H1 (cell line): ENCODE results near the gene FOXF2. TPM values are rescaled to one million over a fixed set of nuclear protein-coding genes. Genes with fewer than 3 reads are reported as not detected.

Source experiments
- CTCF ChIA-PET: fragments of 300-600 bp; sonication (Branson Sonifier 250); formaldehyde crosslinking; loops from one replicate; lab custom pipeline; 2021; ENCODE audit not compliant: partially characterized antibody; lab: Charles Lee
- POLR2A ChIA-PET: fragments of 300-600 bp; sonication (Branson Sonifier 250); formaldehyde crosslinking; loops from one replicate; lab custom pipeline; 2021; ENCODE audit warnings: inconsistent platforms; ENCODE audit not compliant: partially characterized antibody; lab: Charles Lee
- DNase-seq, 2 experiments: peaks; one replicate each; pipeline versions ENCODE4 v3.0.0 to v3.0.0-alpha.2; 2010 to 2022; ENCODE audit warnings: low spot score in 2 of 2, low read depth in 1 of 2, mixed read lengths in 1 of 2
- FAIRE-seq: peaks from 2 replicates; lab custom pipeline; 2011; peaks lifted over from hg19 to GRCh38; lab: Jason Lieb, UNC
- H2AFZ ChIP-seq: 2 replicates; pipeline ENCODE4 v1.8.1; 2012; ENCODE audit warnings: low read length, inconsistent platforms
- H2AK5ac ChIP-seq: 2 replicates; pipeline ENCODE4 v1.6.1; 2013; ENCODE audit warnings: low read depth, low read length
- H2BK120ac ChIP-seq: replicated peaks from 2 replicates; pipeline ENCODE3; 2013; ENCODE audit warnings: low read depth, low read length, inconsistent platforms
- H2BK12ac ChIP-seq: 2 replicates; pipeline ENCODE4 v1.6.1; 2013; ENCODE audit warnings: low read depth, low read length
- H2BK15ac ChIP-seq: 2 replicates; pipeline ENCODE4 v1.6.1; 2013; ENCODE audit warnings: low read length
- H2BK20ac ChIP-seq: 2 replicates; pipeline ENCODE4 v1.6.1; 2013; ENCODE audit warnings: low read length
- H2BK5ac ChIP-seq: 2 replicates; pipeline ENCODE4 v1.6.1; 2013; ENCODE audit warnings: low read depth, low read length
- H3K14ac ChIP-seq: 2 replicates; pipeline ENCODE4 v1.6.1; 2013; ENCODE audit warnings: inconsistent platforms; ENCODE audit not compliant: insufficient read length
- H3K18ac ChIP-seq: 2 replicates; pipeline ENCODE4 v1.6.1; 2013; ENCODE audit warnings: low read length; ENCODE audit errors: extremely low read depth
- H3K23ac ChIP-seq: 2 replicates; pipeline ENCODE4 v1.6.1; 2013; ENCODE audit warnings: inconsistent platforms; ENCODE audit not compliant: insufficient read length
- H3K23me2 ChIP-seq: 2 replicates; pipeline ENCODE4 v1.6.1; 2013; ENCODE audit warnings: low read depth, low read length
- H3K27ac ChIP-seq: 2 replicates; pipeline ENCODE4 v1.6.1; 2011; ENCODE audit warnings: low read depth, low read length, inconsistent platforms
- H3K27me3 ChIP-seq, 4 experiments: replicated peaks in 1 of 4; 1 replicate in 1 of 4; 2 replicates in 3 of 4; pipeline versions ENCODE4 v1.6.1 to v1.8.1; 2011 to 2013; ENCODE audit warnings: low read length in 3 of 4, mild to moderate bottlenecking in 3 of 4, inconsistent platforms in 2 of 4, mixed read lengths in 2 of 4, moderate library complexity in 1 of 4; ENCODE audit not compliant: control insufficient read depth in 3 of 4, insufficient read depth in 3 of 4; ENCODE audit errors: extremely low read depth in 1 of 4
- H3K36me3 ChIP-seq, 4 experiments: 2 replicates each; pipeline versions ENCODE4 v1.6.1 to v1.8.1; 2011 to 2013; ENCODE audit warnings: mild to moderate bottlenecking in 4 of 4, low read length in 3 of 4, moderate library complexity in 2 of 4, control low read depth in 1 of 4, inconsistent platforms in 1 of 4; ENCODE audit not compliant: insufficient read depth in 4 of 4, control insufficient read depth in 2 of 4
- H3K4ac ChIP-seq: replicated peaks from 2 replicates; pipeline ENCODE3; 2013; ENCODE audit warnings: low read length, low read depth, mixed read lengths, inconsistent platforms; ENCODE audit not compliant: insufficient read length
- H3K4me1 ChIP-seq, 4 experiments: replicated peaks in 1 of 4; 1 replicate in 1 of 4; 2 replicates in 3 of 4; pipeline versions ENCODE4 v1.6.1 to v1.8.1; 2011 to 2013; ENCODE audit warnings: low read length in 3 of 4, inconsistent platforms in 2 of 4, mixed read lengths in 1 of 4; ENCODE audit not compliant: insufficient read depth in 4 of 4, control insufficient read depth in 3 of 4
- H3K4me2 ChIP-seq, 2 experiments: 2 replicates each; pipeline versions ENCODE4 v1.6.1 to v1.8.1; 2011 to 2013; ENCODE audit warnings: low read depth in 2 of 2, low read length in 2 of 2, control low read depth in 1 of 2, inconsistent platforms in 1 of 2, mild to moderate bottlenecking in 1 of 2; ENCODE audit not compliant: insufficient read depth in 1 of 2
- H3K4me3 ChIP-seq, 4 experiments: fragments of 200-600, 300-600 bp in 1 of 4; sonication (generic), shearing (Covaris generic), sonication (Bioruptor Twin) in 1 of 4; 2 replicates each; pipeline versions ENCODE4 v1.5.1 to v1.8.1; 2011 to 2016; ENCODE audit warnings: low read length in 4 of 4, low read depth in 3 of 4, control low read depth in 2 of 4, inconsistent platforms in 2 of 4, mild to moderate bottlenecking in 2 of 4, mixed read lengths in 1 of 4, moderate library complexity in 1 of 4; ENCODE audit not compliant: insufficient read depth in 2 of 4; ENCODE audit errors: extremely low read depth in 1 of 4
- H3K56ac ChIP-seq: replicated peaks from 2 replicates; pipeline ENCODE3; 2013; ENCODE audit warnings: low read depth, mild to moderate bottlenecking, mixed read lengths, low read length, inconsistent platforms; ENCODE audit not compliant: insufficient read length
- H3K79me1 ChIP-seq: 2 replicates; pipeline ENCODE4 v1.6.1; 2013; ENCODE audit warnings: low read depth, low read length, control low read depth
- H3K79me2 ChIP-seq, 2 experiments: 2 replicates each; pipeline versions ENCODE4 v1.6.1 to v1.8.1; 2012 to 2013; ENCODE audit warnings: low read length in 2 of 2, mild to moderate bottlenecking in 2 of 2, inconsistent platforms in 1 of 2; ENCODE audit not compliant: insufficient read depth in 2 of 2, control insufficient read depth in 1 of 2
- H3K9ac ChIP-seq, 4 experiments: replicated peaks in 1 of 4; 1 replicate in 1 of 4; 2 replicates in 3 of 4; pipeline versions ENCODE4 v1.6.1 to v1.8.1; 2011 to 2013; ENCODE audit warnings: low read depth in 3 of 4, low read length in 3 of 4, control low read depth in 2 of 4, mild to moderate bottlenecking in 2 of 4, moderate library complexity in 2 of 4, inconsistent platforms in 1 of 4; ENCODE audit errors: extremely low read depth in 1 of 4
- H3K9me3 ChIP-seq, 2 experiments: 2 replicates each; pipeline versions ENCODE4 v1.6.1 to v1.8.1; 2012 to 2013; ENCODE audit warnings: mild to moderate bottlenecking in 2 of 2, moderate library complexity in 2 of 2, control low read depth in 1 of 2, inconsistent platforms in 1 of 2, low read depth in 1 of 2, low read length in 1 of 2, mixed read lengths in 1 of 2; ENCODE audit not compliant: insufficient read depth in 2 of 2
- H4K20me1 ChIP-seq, 2 experiments: replicated peaks in 1 of 2; 2 replicates each; pipeline versions ENCODE3 to v1.8.1; 2011 to 2013; ENCODE audit warnings: inconsistent platforms in 2 of 2, low read length in 2 of 2, mild to moderate bottlenecking in 1 of 2; ENCODE audit not compliant: insufficient read depth in 2 of 2, control insufficient read depth in 1 of 2
- H4K5ac ChIP-seq: 2 replicates; pipeline ENCODE4 v1.6.1; 2013; ENCODE audit warnings: low read length, low read depth, mixed read lengths, inconsistent platforms; ENCODE audit not compliant: insufficient read length
- H4K8ac ChIP-seq: 2 replicates; pipeline ENCODE4 v1.8.0; 2013; ENCODE audit warnings: mild to moderate bottlenecking, moderate library complexity, low read length, inconsistent platforms; ENCODE audit not compliant: insufficient read depth; ENCODE audit errors: extremely low read depth
- H4K91ac ChIP-seq: replicated peaks from 2 replicates; pipeline ENCODE3; 2013; ENCODE audit warnings: low read length, mixed read lengths, inconsistent platforms; ENCODE audit not compliant: insufficient read length
- PHF8 ChIP-seq: fragments of 200-600 bp; sonication (generic); conservative IDR thresholded peaks from 2 replicates; pipeline ENCODE4 v1.7.1; 2012; ENCODE audit warnings: low read depth, mild to moderate bottlenecking, inconsistent platforms, low read length, moderate library complexity
- SP4 ChIP-seq: IDR thresholded peaks from 2 replicates; pipeline ENCODE4 v1.6.1; 2012; ENCODE audit warnings: low read length, inconsistent platforms
- TCF12 ChIP-seq: IDR thresholded peaks from 2 replicates; pipeline ENCODE4 v1.6.1; 2011; ENCODE audit warnings: low read depth, mild to moderate bottlenecking, low read length
- WGBS, 2 experiments: shearing (Covaris generic) in 1 of 2; methylation state at CpG; one replicate each; pipeline versions ENCODE4 v1.1.6 to v1.1.7; 2013 to 2015; ENCODE audit warnings: low lambda C conversion rate in 2 of 2, mixed read lengths in 2 of 2, inconsistent platforms in 1 of 2, low coverage in 1 of 2, missing lambda C conversion rate in 1 of 2; ENCODE audit not compliant: insufficient replicate concordance in 2 of 2, insufficient coverage in 1 of 2, insufficient read length in 1 of 2; ENCODE audit errors: extremely low coverage in 1 of 2, missing lambda C conversion rate in 1 of 2; 5-methylcytosine and 5-hydroxymethylcytosine counted together
- polyA plus RNA-seq, 7 experiments: library from polyadenylated mRNA; depleted of rRNA in 3 of 7; stranded (reverse) in 5 of 7; unstranded in 2 of 7; fragments of >200 nt in 5 of 7; fragments of 200-250 nt in 2 of 7; gene quantifications; 1 replicate in 5 of 7; 2 replicates in 1 of 7; 4 replicates in 1 of 7; pipeline versions ENCODE4 v1.2.1 to v1.2.3, GENCODE V29; 2011 to 2013; ENCODE audit warnings: missing spikeins in 2 of 7, mixed read lengths in 2 of 7
- total RNA-seq: library from RNA; stranded (reverse); fragmentation: NEBNext Ultra II Directional; extraction: Animal tissue kit (Norgen Biotek cat#: 25700); gene quantifications from 2 replicates; pipeline ENCODE4 v1.2.1, GENCODE V29; 2021

FOXF2 gene
- total and polyA plus RNA-seq, 2 of the 8 experiments (the other 6 are each of a cell fraction or from before 2014, with no cell fraction given) = 0.05 TPM; not detected in 1

GRCh38 chr6:1407499-1407990 lies 18.2 kb downstream of the FOXF2 start:
- no peak overlapping the region for H2BK5ac ChIP-seq
- H3K56ac ChIP-seq = no peak overlapping the region
- 0 out of 2 replicates have a peak overlapping the region, but pooled peaks have one; percentile 61 for H2AK5ac ChIP-seq
- H3K79me2 ChIP-seq = no peaks in the 10 kb centered on the region
- no peak overlapping the region for H4K5ac ChIP-seq
- H3K4me3 ChIP-seq = no peak overlapping the region
- H3K27me3 ChIP-seq = peaks cover 0 to 3% (median 0%) of the 10 kb centered on the region in 4 experiments; a peak in 1 of 7 replicates
- CTCF ChIA-PET = interaction anchor here (0.9 to 10.6 kb wide), 6 partner anchors 10 to 145 kb away, joined by 3 to 101 read pairs (median 4); no protein-coding TSS in a partner anchor
- no peak for TF ChIP-seq SP4
- no peak for TF ChIP-seq TCF12
- TF ChIP-seq PHF8 = no peak
- no peak overlapping the region for H4K8ac ChIP-seq
- H3K9ac ChIP-seq = no peak overlapping the region
- no peaks in the 10 kb centered on the region for H3K36me3 ChIP-seq
- no peak overlapping the region for H2BK15ac ChIP-seq
- no peak overlapping the region for H2BK20ac ChIP-seq
- H3K27ac ChIP-seq = no peak overlapping the region
- no peak overlapping the region for H2BK12ac ChIP-seq
- H3K18ac ChIP-seq = no peak overlapping the region
- no peak overlapping the region for H2AFZ ChIP-seq
- 81% methylated on average over 11 of the region's 11 CpGs; no CpG with 5 or more reads in 1 of the 2 experiments for WGBS, 2 experiments
- H2BK120ac ChIP-seq = no peak overlapping the region
- no peak overlapping the region for H3K14ac ChIP-seq
- H3K23me2 ChIP-seq = peaks cover 9% of the 10 kb centered on the region; the same call in 1 of the 2 replicates
- peak overlapping the region; percentile 19 for H3K4ac ChIP-seq
- no peak overlapping the region for H4K91ac ChIP-seq
- H3K4me1 ChIP-seq = peaks cover 4 to 11% (median 6%) of the 10 kb centered on the region in 4 experiments
- peaks cover 0 to 8% of the 10 kb centered on the region in 2 experiments for H4K20me1 ChIP-seq
- no peak overlapping the region for H3K4me2 ChIP-seq
- no peak overlapping the region for H3K23ac ChIP-seq
- POLR2A ChIA-PET = interaction anchor here (1.5 kb wide), 1 partner anchor 16 kb away, joined by 4 read pairs; no protein-coding TSS in a partner anchor
- no peaks in the 10 kb centered on the region for H3K9me3 ChIP-seq
- FAIRE-seq (no peak), DNase-seq (no peak)
- no peaks in the 10 kb centered on the region for H3K79me1 ChIP-seq
